22Rv1 (cell line): ENCODE results near the gene C3orf18.

ENCODE experiments used
- ZFX ChIP-seq: fragments of 450-650 bp; IDR thresholded peaks from 2 replicates; pipeline ENCODE4 v1.6.1; 2017; ENCODE audit warnings: antibody characterized with exemption, borderline replicate concordance
- TF ChIP-seq, protein P1 (sequence below): fragments of 450-650 bp; IDR thresholded peaks from 2 replicates; pipeline ENCODE4 v1.5.1; 2017; ENCODE audit warnings: mild to moderate bottlenecking

DNA sequence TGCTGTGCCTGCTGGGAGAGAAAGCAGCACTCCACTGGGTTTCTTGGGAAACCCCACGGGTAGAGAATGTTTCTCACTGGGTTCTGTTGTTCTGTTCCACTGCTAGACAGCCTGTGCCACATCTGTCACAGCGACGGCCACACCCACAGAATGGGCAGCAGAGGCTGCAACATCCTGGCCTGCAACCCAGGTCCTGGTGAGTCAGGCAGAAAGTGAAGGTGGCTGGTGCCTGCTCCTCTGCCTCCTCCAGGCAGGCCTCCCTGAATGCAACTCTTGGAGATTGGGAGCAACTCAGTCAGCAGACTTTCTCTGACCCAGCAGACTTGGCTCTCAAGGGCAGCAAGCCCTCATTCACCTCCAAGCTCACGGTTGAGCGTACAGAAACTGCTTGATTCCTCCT, 13.0 kb downstream of the C3orf18 start:
- TF ChIP-seq, protein P1, sequence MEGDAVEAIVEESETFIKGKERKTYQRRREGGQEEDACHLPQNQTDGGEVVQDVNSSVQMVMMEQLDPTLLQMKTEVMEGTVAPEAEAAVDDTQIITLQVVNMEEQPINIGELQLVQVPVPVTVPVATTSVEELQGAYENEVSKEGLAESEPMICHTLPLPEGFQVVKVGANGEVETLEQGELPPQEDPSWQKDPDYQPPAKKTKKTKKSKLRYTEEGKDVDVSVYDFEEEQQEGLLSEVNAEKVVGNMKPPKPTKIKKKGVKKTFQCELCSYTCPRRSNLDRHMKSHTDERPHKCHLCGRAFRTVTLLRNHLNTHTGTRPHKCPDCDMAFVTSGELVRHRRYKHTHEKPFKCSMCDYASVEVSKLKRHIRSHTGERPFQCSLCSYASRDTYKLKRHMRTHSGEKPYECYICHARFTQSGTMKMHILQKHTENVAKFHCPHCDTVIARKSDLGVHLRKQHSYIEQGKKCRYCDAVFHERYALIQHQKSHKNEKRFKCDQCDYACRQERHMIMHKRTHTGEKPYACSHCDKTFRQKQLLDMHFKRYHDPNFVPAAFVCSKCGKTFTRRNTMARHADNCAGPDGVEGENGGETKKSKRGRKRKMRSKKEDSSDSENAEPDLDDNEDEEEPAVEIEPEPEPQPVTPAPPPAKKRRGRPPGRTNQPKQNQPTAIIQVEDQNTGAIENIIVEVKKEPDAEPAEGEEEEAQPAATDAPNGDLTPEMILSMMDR = no peak
- TF ChIP-seq ZFX = no peak
